Measurements from ENCODE around the gene CEP89.
"Not testable (repeated sequence)": the region's sequence is repeated elsewhere in the genome, so short reads cannot be mapped to it uniquely, and the experiment has no call there.

Gene CEP89

GRCh38 chr19:32862173-32862572 lies 109.6 kb downstream of the CEP89 start:
- no peaks in the 10 kb centered on the region for H3K9me3 Mint-ChIP-seq
- H3K4me1 Mint-ChIP-seq: peaks cover 6% of the 10 kb centered on the region
- no peak for TF ChIP-seq CTCF (IDR thresholded peaks at IDR 0.05; ENCODE audit: unreplicated experiment in 3 of 3)
- no peaks in the 10 kb centered on the region for H3K36me3 Mint-ChIP-seq (ENCODE audit: low read depth)
- no peak overlapping the region for H3K27ac Mint-ChIP-seq
- peaks cover 6% of the 10 kb centered on the region for H3K27me3 Mint-ChIP-seq (ENCODE audit: low read depth)
- no peak overlapping the region for H3K4me3 Mint-ChIP-seq

DNA sequence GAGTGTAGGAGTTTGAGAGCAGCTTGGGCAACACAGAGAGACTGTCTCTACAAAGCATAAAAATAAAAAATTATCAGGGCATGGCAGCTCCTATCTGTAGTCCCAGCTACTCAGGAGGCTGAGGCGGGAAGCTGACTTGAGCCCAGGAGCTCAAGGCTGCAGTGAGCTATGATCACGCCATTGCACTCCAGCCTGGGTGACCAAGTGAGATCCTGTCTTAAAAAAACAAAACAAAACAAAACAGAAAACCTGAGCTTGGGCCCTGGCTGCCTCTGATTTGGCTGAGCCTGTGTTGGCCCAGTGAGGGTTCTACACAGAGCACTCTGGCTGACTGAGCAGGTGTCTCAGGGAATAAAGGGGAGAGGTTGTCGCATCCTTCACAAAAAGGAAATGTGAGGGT lies 110.2 kb downstream of the CEP89 start:
- H3K27ac Mint-ChIP-seq: no peak overlapping the region
- peaks cover 1% of the 10 kb centered on the region for H3K27me3 Mint-ChIP-seq (ENCODE audit: low read depth)
- peaks cover under 1% of the 10 kb centered on the region for H3K4me1 Mint-ChIP-seq
- H3K9me3 Mint-ChIP-seq: no peaks in the 10 kb centered on the region
- H3K4me3 Mint-ChIP-seq: no peak overlapping the region
- H3K36me3 Mint-ChIP-seq (ENCODE audit: low read depth): no peaks in the 10 kb centered on the region
- no peak for TF ChIP-seq CTCF (IDR thresholded peaks at IDR 0.05; ENCODE audit: unreplicated experiment in 3 of 3)

GRCh38 chr19:32859591-32859990 lies 112.2 kb downstream of the CEP89 start:
- Mint-ChIP-seq H3K27ac (no peak overlapping the region), H3K4me1 (no peaks in the 10 kb centered on the region), H3K9me3 (no peaks in the 10 kb centered on the region), H3K27me3 (ENCODE audit: low read depth) (no peaks in the 10 kb centered on the region), H3K4me3 (no peak overlapping the region), H3K36me3 (ENCODE audit: low read depth) (no peaks in the 10 kb centered on the region)
- no peak for TF ChIP-seq CTCF (IDR thresholded peaks at IDR 0.05; ENCODE audit: unreplicated experiment in 3 of 3)

- no peak overlapping the region for H3K4me3 Mint-ChIP-seq
- H3K27ac Mint-ChIP-seq: no peak overlapping the region
- H3K27me3 Mint-ChIP-seq (ENCODE audit: low read depth): no peaks in the 10 kb centered on the region
- no peaks in the 10 kb centered on the region for H3K4me1 Mint-ChIP-seq
- H3K9me3 Mint-ChIP-seq: no peaks in the 10 kb centered on the region
- H3K36me3 Mint-ChIP-seq (ENCODE audit: low read depth): no peaks in the 10 kb centered on the region
- no peak for TF ChIP-seq CTCF (IDR thresholded peaks at IDR 0.05; ENCODE audit: unreplicated experiment in 3 of 3)
These were observed 113.2 kb downstream of the CEP89 start for GRCh38 chr19:32858559-32858958.

DNA sequence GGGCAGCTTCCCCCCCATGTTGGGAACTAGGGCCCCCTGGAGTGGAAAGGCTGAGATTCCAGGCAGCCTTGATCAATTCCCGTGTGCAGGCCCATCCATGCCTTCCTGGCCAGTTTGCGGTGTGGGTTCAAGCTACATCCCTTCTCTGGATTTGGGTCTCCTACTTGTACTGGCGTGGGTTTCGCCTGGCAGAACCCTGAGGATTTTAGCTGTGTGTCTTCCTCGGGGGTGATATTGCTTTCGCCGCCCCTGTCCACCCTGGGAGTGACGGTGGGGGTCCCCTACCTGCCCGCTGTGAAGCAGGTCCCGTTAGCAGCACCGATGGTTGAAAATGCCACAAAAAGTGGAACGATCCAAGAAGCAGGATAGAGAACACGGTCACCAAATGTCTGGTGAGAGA lies 113.6 kb downstream of the CEP89 start:
- Mint-ChIP-seq H3K4me3 (no peak overlapping the region), H3K27me3 (ENCODE audit: low read depth) (no peaks in the 10 kb centered on the region), H3K27ac (no peak overlapping the region), H3K9me3 (no peaks in the 10 kb centered on the region), H3K36me3 (ENCODE audit: low read depth) (no peaks in the 10 kb centered on the region), H3K4me1 (no peaks in the 10 kb centered on the region)
- TF ChIP-seq CTCF (IDR thresholded peaks at IDR 0.05; ENCODE audit: unreplicated experiment in 3 of 3): no peak

DNA sequence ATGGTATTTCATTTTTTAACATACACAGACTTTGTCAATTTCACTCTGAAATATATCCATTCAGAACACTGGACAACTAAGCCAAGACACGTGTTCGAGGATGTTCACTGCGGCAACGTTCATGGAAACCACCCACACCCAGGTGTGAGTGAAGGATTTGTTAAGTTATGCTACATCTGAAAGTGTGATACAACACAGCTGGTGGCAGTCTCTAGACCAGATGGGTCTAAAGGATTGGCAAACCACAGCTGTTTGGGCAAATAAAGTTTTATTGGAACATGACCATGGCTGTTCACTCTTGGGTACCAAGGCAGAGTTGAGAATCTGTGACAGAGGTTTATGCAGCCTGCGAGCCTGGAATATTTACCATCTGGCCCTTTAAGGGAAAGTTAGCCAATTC lies 114.2 kb downstream of the CEP89 start:
- no peak overlapping the region for H3K27ac Mint-ChIP-seq
- no peak overlapping the region for H3K4me3 Mint-ChIP-seq
- H3K4me1 Mint-ChIP-seq: no peaks in the 10 kb centered on the region
- H3K9me3 Mint-ChIP-seq: no peaks in the 10 kb centered on the region
- H3K27me3 Mint-ChIP-seq (ENCODE audit: low read depth): no peaks in the 10 kb centered on the region
- H3K36me3 Mint-ChIP-seq (ENCODE audit: low read depth): peaks cover under 1% of the 10 kb centered on the region
- TF ChIP-seq CTCF (IDR thresholded peaks at IDR 0.05; ENCODE audit: unreplicated experiment in 3 of 3): no peak

GRCh38 chr19:32856818-32857217 lies 114.9 kb downstream of the CEP89 start:
- H3K27ac Mint-ChIP-seq; H3K4me3 Mint-ChIP-seq; H3K4me1 Mint-ChIP-seq; H3K36me3 Mint-ChIP-seq (ENCODE audit: low read depth); H3K9me3 Mint-ChIP-seq; H3K27me3 Mint-ChIP-seq (ENCODE audit: low read depth): not testable (repeated sequence)
